GM12865 (cell line): ENCODE results near the gene KRT71.

Experiments used
- DNase-seq: peaks from one replicate; pipeline ENCODE4 v3.0.0; 2010; ENCODE audit warnings: low read depth
- H3K4me3 ChIP-seq: 2 replicates; pipeline ENCODE4 v1.5.1; 2011; ENCODE audit warnings: mild to moderate bottlenecking, low read depth, low read length, control low read depth
- TF ChIP-seq, protein P1 (sequence below): IDR thresholded peaks from 2 replicates; pipeline ENCODE4 v1.5.1; 2011; ENCODE audit warnings: low read length, control low read depth, low read depth, inconsistent platforms; ENCODE audit not compliant: insufficient read depth; ENCODE audit errors: missing control alignments

KRT71 gene

DNA sequence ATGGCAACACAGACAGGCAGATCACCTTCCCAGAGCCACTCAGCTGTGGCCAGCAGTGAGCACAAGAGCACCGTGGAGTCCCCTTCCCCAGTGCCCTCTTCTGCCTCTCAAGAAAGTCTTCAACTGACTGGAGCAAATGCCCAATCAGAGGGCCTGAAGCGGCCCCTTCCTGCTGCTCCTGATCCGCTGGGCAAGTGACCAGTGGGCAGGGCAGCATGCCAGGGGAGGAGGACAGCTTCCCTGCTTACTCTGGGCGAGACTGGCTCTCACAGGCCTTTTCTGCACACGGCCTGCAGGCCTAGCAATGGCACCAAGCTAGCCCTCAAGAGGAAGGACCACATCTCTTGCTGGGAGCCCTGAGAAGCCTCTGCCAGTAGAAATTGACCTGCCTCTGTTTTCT is 890 bp downstream of the KRT71 start:
- TF ChIP-seq, protein P1, sequence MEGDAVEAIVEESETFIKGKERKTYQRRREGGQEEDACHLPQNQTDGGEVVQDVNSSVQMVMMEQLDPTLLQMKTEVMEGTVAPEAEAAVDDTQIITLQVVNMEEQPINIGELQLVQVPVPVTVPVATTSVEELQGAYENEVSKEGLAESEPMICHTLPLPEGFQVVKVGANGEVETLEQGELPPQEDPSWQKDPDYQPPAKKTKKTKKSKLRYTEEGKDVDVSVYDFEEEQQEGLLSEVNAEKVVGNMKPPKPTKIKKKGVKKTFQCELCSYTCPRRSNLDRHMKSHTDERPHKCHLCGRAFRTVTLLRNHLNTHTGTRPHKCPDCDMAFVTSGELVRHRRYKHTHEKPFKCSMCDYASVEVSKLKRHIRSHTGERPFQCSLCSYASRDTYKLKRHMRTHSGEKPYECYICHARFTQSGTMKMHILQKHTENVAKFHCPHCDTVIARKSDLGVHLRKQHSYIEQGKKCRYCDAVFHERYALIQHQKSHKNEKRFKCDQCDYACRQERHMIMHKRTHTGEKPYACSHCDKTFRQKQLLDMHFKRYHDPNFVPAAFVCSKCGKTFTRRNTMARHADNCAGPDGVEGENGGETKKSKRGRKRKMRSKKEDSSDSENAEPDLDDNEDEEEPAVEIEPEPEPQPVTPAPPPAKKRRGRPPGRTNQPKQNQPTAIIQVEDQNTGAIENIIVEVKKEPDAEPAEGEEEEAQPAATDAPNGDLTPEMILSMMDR: no peak
- DNase-seq: no peak
- no peak overlapping the region for H3K4me3 ChIP-seq

DNA sequence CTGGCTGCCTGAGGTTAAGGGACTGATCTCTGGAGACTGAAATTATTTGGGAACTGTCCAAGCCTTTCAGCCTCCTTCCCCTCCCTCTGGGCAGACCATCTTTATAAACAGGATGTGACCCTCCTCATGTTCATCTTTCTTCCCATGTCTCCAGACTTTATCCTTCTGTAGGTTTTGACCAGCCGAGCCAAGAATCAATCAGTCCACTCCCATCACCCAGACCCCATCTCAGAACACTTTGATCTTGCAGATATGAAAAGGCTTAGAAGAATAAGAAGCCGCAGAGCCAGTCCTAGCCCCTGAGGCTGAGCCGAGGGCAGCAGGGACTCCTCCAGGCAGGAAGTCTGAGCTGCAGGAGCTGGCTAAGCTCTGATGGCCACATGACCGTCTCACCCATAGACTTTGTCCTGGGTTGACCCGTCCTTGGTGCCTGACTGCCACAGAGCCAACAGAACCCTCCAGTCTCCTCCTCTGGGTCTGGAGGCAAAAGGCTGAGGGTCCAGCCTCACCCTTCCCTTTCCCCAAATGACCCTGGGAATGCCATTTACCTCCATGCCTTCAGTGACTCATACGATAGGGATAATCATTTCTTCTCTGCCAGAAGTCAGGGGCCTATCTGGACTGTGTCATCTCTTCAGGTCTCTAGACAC is 1.6 kb downstream of the KRT71 start:
- TF ChIP-seq, protein P1: no peak
- no peak overlapping the region for H3K4me3 ChIP-seq
- no peak for DNase-seq

DNA sequence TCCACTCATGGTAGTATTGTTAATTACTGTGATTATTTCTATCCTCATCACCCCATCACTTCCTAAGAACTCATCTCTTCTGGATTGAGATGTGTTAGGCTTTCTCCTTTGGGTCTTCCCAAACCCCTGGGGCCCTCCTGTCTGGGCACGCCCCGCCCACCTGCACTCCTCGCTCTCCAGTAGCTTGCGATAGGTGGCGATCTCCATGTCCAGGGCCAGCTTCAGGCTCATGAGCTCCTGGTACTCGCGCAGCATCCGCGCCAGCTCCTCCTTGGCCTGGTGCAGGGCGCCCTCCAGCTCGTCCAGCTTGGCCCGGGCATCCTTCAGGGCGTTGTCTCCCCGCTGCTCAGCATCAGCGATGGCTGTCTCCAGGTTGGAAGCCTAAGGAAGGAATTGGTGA is 6.8 kb downstream of the KRT71 start:
- TF ChIP-seq, protein P1: no peak
- no peak for DNase-seq
- H3K4me3 ChIP-seq: no peak overlapping the region

DNA sequence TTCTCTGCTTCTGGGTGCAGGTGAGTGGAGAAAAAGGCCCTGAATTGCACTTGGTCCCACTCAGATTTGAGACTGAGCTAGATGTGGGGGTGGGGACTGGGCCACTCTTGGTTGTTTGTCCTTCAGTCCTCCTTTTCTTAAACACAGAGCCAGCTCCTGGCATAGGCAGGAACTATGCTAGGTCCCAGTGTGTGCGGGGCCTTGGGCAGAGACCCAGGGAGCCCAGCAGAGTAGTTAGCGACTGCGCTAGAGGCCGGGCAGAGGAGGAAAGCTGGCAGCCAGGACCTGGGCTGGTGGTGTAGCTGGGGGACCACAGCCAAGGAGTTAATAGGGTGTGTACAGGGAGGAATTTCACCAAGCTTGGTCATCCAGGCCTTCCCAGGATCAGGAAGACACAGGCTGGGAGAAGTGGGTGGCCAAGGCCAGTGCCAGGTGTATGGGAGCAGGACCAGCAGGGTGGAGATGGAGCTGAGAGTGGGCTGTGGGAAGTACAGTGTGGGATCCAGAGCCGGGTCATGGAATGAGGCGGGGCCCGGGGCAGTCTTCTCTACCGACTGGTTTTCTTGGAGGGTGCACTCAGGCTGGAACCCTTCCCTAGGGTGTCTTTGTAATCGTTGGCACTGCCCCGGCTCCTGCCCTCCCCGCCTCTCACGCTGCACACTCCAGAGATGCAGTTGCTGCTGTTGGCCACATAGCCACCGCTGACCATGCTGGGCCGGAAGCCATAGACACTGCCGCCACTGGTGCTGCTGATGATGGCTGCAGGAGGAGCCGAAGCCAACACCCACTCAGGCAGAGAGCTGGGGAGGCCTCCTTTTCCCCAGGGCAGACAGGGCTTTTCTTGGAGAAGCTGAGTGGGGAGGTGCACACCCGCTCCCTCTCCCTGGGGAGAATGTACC is 8.7 kb downstream of the KRT71 start:
- no peak overlapping the region for H3K4me3 ChIP-seq
- TF ChIP-seq, protein P1: no peak
- DNase-seq: no peak

DNA sequence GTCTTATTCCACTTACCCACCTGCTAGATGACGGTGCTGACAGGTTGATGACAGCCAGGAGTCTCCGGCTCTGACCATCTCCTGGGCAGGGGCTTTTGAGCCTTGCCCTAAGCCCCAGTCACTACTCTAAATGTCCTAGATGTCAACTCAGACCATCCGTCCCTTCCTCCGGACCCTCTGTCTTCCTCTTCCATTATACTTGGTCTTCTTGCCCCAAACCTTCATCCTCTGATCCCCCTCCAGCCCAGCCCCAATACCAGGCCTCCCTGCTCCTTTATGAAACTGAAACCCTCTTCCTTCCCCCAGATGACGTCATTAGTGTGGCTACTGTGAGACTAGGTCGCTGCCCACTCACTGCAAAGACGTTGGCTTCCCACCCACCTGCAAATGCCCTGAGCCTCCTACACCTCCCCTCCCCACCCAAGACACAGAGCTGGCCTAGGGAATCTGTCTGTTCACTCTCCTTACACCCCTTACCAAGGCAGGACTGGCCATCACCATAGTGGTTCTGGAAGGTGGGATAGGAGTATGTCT is 10.1 kb downstream of the KRT71 start:
- TF ChIP-seq, protein P1: no peak
- DNase-seq: no peak
- H3K4me3 ChIP-seq: no peak overlapping the region

DNA sequence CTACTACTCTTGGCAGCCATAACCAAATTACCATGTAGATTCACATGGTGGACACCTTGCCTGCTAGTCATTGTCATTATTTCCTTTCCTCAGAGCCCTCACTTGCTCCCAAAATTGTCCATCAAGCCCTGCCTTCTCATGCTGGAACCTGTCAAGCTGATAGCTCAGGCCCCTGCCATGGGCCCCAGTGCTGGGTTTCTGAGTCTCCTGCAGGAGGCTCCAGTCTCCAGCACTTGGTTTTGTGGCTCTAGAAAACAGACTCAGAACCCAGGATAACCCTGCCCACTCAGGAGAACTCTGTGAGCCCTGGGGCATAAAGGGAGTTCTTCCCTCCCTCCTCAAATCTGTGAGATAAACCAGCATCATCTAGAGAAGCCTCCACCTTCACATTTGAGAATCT is 10.8 kb downstream of the KRT71 start:
- TF ChIP-seq, protein P1: no peak
- DNase-seq: no peak
- H3K4me3 ChIP-seq: no peak overlapping the region
